GM20431 (cell line): ENCODE results near the gene SEC14L3.

Source experiments
- in situ Hi-C: fragments of 300-500 bp; cut with MseI, MboI; formaldehyde crosslinking; loops from one replicate; pipeline ENCODE4 v1.15.0; 2020; ENCODE audit warnings: low sequenced_read_pairs; ENCODE audit not compliant: unreplicated experiment

The SEC14L3 gene

DNA sequence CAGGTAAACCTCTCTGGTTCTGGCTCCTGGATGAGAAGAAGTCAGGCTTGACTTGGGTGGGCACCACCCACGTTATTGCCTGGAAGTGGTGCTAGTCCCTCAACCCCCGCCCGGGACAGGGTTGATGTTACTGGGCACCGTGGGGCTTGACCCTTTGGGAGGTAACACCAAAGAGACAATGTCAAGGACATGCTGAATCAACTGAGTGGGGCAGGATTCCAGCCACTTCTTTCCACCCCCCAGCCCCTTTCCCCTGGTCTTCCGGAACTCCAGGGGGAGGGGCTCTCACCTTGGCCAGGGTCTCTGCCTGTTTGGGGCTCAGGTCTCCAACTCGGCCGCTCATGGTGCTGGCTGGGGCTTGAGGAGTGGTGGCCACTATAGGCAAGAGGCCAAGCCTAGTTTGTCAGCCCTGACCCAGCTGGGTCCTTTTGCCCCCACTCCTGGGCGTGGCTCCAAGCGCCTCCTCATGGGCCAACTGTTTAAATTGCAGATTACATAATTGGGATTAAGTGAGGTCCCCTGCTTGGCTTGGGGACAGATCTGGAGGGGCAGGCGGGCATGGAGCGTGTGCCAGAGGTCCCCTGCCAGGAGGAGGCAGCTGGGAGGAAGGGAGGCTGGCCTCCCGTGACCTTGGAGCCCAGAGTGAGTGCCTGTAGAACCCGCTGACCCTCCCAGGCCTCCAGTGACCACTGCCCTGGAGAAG is at the start of gene SEC14L3:
SEC14L3 (minus strand) TSS at position 402 of the 703 bp plus-strand sequence; CDS start at position 343, 59 bp downstream.
- in situ Hi-C loops, result no loop called here

DNA sequence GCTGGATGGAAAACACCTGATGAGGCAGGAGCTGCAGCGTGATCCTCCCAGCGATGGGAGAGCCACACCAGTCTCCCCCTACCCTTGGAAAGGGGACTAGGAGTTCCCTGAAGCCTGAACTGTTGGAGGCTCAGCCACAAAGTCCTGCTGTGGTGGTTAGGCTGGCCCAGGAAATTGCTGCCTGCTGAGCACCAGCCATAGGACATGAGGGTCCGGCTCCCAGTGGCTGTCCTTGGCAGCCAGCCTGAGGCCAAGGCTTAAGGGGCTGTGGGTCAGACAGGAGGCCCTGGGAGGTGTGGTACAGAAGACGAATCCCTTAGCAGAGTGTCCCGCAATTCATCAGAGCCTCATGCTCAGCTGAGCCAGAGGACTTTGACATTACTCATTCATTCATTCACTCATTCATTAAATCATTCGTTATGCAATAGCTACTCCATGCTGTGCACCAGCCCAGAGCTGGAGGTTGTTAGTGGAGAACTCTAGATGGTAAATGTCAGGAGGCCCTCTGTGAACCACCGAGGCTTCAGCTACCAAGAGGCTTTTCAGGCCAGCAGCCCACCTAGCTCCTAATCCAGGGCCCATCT is 48.1 kb upstream of the SEC14L3 start:
- in situ Hi-C loops, result no loop called here

DNA sequence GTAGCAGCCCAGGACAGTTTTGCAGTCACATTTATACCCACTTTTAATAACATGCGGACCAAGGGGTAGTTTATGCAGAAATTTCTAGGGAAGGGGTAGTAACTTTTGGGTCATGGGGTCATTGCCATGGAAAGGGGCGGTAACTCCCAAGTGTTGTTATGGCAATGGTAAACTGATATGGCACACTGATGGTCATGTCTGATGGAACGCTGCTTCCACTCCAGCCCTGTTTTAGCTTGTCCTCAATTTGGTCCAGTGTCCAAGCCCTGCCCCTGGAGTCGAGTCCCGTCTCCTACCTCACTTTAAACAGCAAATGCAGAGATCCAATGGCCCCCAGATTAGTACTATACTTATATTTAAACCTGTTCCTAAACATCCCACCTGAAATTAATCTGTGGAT is 44.9 kb upstream of the SEC14L3 start:
- in situ Hi-C loops, result no loop called here

DNA sequence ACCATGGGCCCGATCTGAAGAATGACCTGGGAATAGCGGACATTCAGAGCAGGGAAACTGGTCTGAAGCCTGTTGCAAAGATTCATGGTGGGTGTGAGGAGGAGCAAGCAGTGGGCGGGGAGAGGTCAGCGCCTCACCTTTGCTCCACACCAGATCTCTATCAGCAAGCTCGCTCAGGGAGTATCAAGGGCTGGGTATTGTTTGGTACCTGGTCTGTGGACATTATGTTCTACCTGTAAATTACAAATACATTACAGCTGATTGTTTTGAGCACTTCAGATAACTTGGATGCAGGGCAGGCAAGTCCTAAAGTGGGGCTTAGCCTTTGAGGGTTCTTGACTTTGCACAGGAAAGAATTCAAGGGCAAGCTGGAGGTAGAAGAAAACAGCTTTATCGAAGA is 44.5 kb upstream of the SEC14L3 start:
- in situ Hi-C loops, result no loop called here

GRCh38 chr22:30514252-30514651 is 42.4 kb upstream of the SEC14L3 start:
- in situ Hi-C loops, result no loop called here

GRCh38 chr22:30513462-30513861 is 41.6 kb upstream of the SEC14L3 start:
- in situ Hi-C loops, result no loop called here

GRCh38 chr22:30511911-30512310 is 40.1 kb upstream of the SEC14L3 start:
- in situ Hi-C loops, result no loop called here

DNA sequence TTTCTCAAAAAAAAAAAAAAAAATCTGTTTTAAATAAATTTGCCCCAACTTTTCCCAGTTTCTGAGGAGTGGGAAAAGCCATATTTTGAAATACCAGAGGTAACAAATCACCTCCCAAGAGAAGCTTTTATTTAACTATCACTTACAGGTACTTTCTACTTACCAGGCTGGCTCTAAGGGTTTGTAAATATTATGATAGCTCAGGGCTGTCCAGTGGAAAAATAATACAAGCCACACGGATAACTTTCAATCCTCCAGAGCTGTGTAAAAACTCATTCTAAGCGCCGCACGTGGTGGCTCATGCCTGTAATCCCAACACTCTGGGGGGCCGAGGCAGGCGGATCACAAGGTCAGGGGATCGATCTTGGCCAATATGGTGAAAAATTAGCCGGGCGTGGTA is 39.3 kb upstream of the SEC14L3 start:
- in situ Hi-C loops, result no loop called here

DNA sequence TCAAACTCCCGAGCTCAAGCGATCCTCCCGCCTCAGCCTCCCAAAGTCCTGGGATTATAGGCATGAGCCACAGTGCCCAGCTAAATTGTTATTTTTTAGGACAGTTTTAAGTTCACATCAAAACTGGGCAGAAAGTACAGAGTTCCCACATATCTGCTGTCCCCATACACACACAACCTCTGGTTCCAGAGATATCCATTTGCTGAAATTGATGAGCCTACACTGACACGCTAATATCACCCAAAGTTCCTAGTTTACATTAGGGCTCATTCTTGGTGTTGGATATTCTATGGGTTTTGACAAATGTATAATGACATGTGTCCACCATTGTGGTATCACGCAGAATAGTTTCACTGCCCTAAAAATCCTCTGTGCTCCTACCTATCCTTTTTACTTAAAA is 36.4 kb upstream of the SEC14L3 start:
- in situ Hi-C loops, result no loop called here

GRCh38 chr22:30507670-30508069 is 35.9 kb upstream of the SEC14L3 start:
- in situ Hi-C loops, result no loop called here

- in situ Hi-C loops, result no loop called here
Observed at GRCh38 chr22:30506507-30506968, 34.7 kb upstream of the SEC14L3 start.

DNA sequence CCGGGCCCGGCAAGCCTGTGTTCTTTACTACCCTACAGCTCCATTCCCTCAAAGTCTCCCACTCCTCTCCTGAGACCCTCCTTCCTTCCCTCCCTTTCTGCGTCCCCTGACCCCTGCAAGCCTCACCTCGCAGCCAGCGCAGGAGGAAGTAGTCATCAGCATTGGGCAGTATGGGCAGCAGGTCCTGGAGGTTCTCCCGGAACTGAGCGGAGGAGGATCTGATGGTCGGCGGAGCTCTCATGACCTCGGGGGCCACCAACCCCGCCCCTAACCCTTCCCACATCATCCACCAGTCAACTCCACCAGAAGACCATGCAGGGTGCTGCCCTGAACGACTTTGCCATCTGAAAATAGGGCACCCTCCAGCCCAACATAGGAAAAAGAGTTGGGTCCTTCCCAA is 31.7 kb upstream of the SEC14L3 start:
- in situ Hi-C loops, result no loop called here

DNA sequence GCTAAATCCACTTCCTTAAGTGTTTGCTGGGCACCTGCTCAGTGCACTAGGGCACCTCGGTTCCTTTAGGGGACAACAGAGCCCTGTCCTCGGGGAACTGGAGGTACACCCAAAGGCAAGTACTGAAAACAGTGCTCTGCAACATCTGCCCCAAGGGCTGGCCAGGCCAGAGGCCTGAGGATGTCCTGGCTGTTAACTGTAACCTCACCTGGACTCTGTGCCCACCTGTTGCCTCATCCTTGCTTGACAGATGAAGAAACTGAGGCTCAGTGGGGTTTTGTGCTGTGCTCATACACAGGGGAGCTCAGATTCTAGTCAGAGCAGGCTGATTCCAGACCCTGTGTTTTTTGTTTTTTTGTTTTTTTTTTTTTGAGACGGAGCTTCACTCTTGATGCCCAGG is 31.1 kb upstream of the SEC14L3 start:
- in situ Hi-C loops, result no loop called here

GRCh38 chr22:30502153-30502552 is 30.3 kb upstream of the SEC14L3 start:
- in situ Hi-C loops, result no loop called here

DNA sequence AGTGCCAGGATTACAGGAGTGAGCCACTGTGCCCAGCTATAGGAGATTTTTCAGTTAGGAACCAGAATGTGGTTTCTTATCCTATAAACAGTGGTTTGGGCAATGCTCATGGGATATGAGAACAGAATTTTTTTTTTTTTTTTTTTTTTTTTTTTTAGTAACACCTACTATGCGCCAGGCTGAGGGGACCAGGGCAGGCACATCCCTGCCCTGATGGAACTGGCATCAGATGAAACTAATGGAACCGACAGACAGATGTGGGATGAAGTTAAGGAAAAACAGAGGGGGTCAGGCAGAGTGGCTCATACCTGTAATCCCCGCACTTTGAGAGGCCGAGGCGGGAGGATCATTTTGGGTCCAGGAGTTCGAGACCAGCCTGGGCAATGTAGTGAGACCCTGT is 28.8 kb upstream of the SEC14L3 start:
- in situ Hi-C loops, result no loop called here

GRCh38 chr22:30497466-30498150 is 25.8 kb upstream of the SEC14L3 start:
- in situ Hi-C loops, result loop anchor here (25.0 kb wide), 1 partner anchor 385 kb away; no protein-coding TSS in a partner anchor

DNA sequence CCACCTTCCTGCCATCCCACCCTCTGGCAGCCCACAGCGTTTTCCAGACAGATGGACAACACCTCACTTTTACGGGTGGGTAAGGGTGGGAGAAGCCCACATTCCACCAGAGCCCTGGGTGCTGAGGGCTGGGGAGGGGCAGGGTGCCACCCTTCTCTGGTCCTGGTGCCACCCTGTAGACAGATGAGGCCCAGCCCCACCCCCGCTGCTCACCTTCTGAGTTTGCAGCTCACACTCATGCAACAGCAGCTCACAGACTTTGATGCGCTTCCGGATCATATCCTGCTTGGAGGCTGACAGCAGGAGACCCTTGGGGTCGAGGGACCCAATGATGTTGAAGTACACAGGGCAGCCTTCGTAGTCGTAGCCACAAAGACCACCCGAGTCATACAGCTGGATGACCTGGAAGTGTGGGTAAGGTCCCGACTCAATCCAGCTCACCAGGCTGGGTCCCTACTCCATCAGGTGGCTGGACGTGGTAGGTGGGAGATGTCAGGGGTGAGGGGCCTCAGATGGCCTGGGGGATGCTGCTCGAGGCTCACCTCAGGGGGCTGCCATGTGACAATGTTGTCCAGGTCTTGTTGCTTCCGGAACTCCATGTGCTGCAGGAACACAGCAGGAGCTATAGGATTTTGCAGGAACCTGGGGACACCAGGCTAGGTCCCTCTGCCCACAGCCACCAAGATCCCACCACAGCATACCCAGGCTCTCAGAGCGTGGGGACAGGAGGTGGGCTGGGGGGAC is 23.4 kb upstream of the SEC14L3 start:
- in situ Hi-C loops, result loop anchor here (25.0 kb wide), 1 partner anchor 383 kb away; no protein-coding TSS in a partner anchor

GRCh38 chr22:30492144-30492543 is 20.3 kb upstream of the SEC14L3 start:
- in situ Hi-C loops, result loop anchor here (25.0 kb wide), 1 partner anchor 380 kb away; no protein-coding TSS in a partner anchor

GRCh38 chr22:30491381-30491780 is 19.6 kb upstream of the SEC14L3 start:
- in situ Hi-C loops, result loop anchor here (25.0 kb wide), 1 partner anchor 379 kb away; no protein-coding TSS in a partner anchor

GRCh38 chr22:30490399-30490798 is 18.6 kb upstream of the SEC14L3 start:
- in situ Hi-C loops, result loop anchor here (25.0 kb wide), 1 partner anchor 378 kb away; no protein-coding TSS in a partner anchor
